ENCODE measurements around the gene FOXJ1.

Gene FOXJ1

GRCh38 chr17:76159157-76159556, 18.1 kb upstream of the FOXJ1 start:
- DNase-seq: no peak

- no peak for DNase-seq
Observed at GRCh38 chr17:76157759-76158158, 16.7 kb upstream of the FOXJ1 start.

- DNase-seq: no peak
Observed at GRCh38 chr17:76156662-76156991, 15.6 kb upstream of the FOXJ1 start.

GRCh38 chr17:76155988-76156661, 15.1 kb upstream of the FOXJ1 start:
- DNase-seq: no peak

- DNase-seq: no peak
Observed at GRCh38 chr17:76154936-76155845, 14.1 kb upstream of the FOXJ1 start.

GRCh38 chr17:76154292-76154691, 13.2 kb upstream of the FOXJ1 start:
- DNase-seq: no peak

GRCh38 chr17:76153640-76154039, 12.6 kb upstream of the FOXJ1 start:
- no peak for DNase-seq

- DNase-seq: no peak
Observed at GRCh38 chr17:76153202-76153601, 12.2 kb upstream of the FOXJ1 start.

GRCh38 chr17:76152591-76152990, 11.5 kb upstream of the FOXJ1 start:
- DNase-seq: no peak

GRCh38 chr17:76151896-76152454, 10.9 kb upstream of the FOXJ1 start:
- DNase-seq: no peak

- no peak for DNase-seq
Observed at GRCh38 chr17:76150712-76151622, 9.9 kb upstream of the FOXJ1 start.

- DNase-seq: no peak
Observed at GRCh38 chr17:76149214-76149613, 8.2 kb upstream of the FOXJ1 start.

- DNase-seq: no peak
Observed at GRCh38 chr17:76148015-76148326, 6.9 kb upstream of the FOXJ1 start.

GRCh38 chr17:76147211-76148014, 6.4 kb upstream of the FOXJ1 start:
- no peak for DNase-seq

GRCh38 chr17:76146053-76146851, 5.2 kb upstream of the FOXJ1 start:
- DNase-seq: no peak

- no peak for DNase-seq
Observed at GRCh38 chr17:76145231-76146052, 4.4 kb upstream of the FOXJ1 start.

- DNase-seq: no peak
Observed at GRCh38 chr17:76142585-76143041, 1.6 kb upstream of the FOXJ1 start.

GRCh38 chr17:76142039-76142584, 1.1 kb upstream of the FOXJ1 start:
- no peak for DNase-seq

- no peak for DNase-seq
Observed at GRCh38 chr17:76140661-76141211, 309 bp downstream of the FOXJ1 start.

Data from activated gamma-delta T cell (primary cell).